Neural cell (in vitro differentiated cells): ENCODE data around the gene ABCB10.

Experiments used
- CTCF ChIP-seq: fragments of 450-650 bp; IDR thresholded peaks from 2 replicates; pipeline ENCODE4 v1.5.1; 2014; ENCODE audit warnings: antibody characterized with exemption, mild to moderate bottlenecking, moderate library complexity; ENCODE audit not compliant: poor library complexity, severe bottlenecking
- EP300 ChIP-seq: fragments of 450-650 bp; conservative IDR thresholded peaks from 2 replicates; pipeline ENCODE4 v1.6.1; 2014; ENCODE audit warnings: antibody characterized with exemption, mild to moderate bottlenecking, moderate library complexity; ENCODE audit not compliant: poor library complexity, severe bottlenecking
- EZH2 ChIP-seq: fragments of 200-600, 300-800 bp; shearing (Covaris generic), sonication (generic); IDR thresholded peaks from 2 replicates; pipeline ENCODE4 v1.6.1; 2014; ENCODE audit warnings: antibody characterized with exemption, low read length, borderline replicate concordance, mild to moderate bottlenecking; ENCODE audit not compliant: insufficient read depth, poor library complexity, severe bottlenecking
- MXI1 ChIP-seq: fragments of 450-650 bp; conservative IDR thresholded peaks from 2 replicates; pipeline ENCODE4 v1.6.1; 2014; ENCODE audit warnings: antibody characterized with exemption, mild to moderate bottlenecking; ENCODE audit not compliant: poor library complexity, severe bottlenecking
- POLR2AphosphoS5 ChIP-seq: IDR thresholded peaks from 2 replicates; pipeline ENCODE4 v1.6.1; 2012
- REST ChIP-seq: IDR thresholded peaks from 2 replicates; pipeline ENCODE4 v1.6.1; 2012; ENCODE audit warnings: borderline replicate concordance
- SMC3 ChIP-seq: fragments of 450-650 bp; conservative IDR thresholded peaks from 2 replicates; pipeline ENCODE4 v1.6.1; 2014; ENCODE audit warnings: antibody characterized with exemption, mild to moderate bottlenecking, moderate library complexity; ENCODE audit not compliant: poor library complexity
- TAF1 ChIP-seq: IDR thresholded peaks from 2 replicates; pipeline ENCODE4 v1.6.1; 2012; ENCODE audit warnings: low read depth

DNA sequence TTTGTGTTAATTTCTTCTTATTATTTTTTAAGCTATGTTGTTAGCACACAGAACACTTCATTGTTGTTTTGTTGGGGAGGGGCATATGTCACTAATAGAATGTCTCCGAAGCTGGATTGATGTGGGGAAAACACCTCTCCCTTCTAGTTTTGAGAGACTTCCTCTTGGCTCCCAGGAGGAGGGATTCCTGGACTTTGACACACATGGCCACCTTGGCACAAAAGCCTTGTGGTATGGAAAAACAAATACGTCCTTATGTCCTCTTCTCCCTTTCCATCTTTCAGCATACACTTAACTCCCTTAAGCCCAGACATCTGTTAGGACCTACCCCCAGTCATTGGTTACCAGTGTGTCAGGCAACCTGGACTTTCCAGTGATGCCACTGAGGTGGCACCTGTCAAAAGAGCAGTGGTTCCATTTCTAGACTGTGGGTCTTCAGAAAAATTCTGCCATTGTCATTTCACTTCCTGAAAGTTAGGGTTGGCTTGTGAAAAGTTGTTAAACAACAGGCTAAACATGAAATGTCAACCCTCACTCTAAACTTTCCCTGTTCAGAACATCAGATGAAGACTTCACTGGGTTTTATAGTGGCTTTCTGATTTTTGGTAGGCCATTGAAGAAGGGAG lies 12.5 kb upstream of the ABCB10 start:
- TF ChIP-seq EZH2 (no peak), REST (no peak), MXI1 (no peak), CTCF (no peak), TAF1 (no peak), SMC3 (no peak), POLR2AphosphoS5 (no peak), EP300 (no peak)
